22Rv1 (cell line): ENCODE data around the gene RPL22.

Experiments used
- ZFX ChIP-seq: fragments of 450-650 bp; IDR thresholded peaks from 2 replicates; pipeline ENCODE4 v1.6.1; 2017; ENCODE audit warnings: antibody characterized with exemption, borderline replicate concordance
- TF ChIP-seq, protein P1 (sequence below): fragments of 450-650 bp; IDR thresholded peaks from 2 replicates; pipeline ENCODE4 v1.5.1; 2017; ENCODE audit warnings: mild to moderate bottlenecking

DNA sequence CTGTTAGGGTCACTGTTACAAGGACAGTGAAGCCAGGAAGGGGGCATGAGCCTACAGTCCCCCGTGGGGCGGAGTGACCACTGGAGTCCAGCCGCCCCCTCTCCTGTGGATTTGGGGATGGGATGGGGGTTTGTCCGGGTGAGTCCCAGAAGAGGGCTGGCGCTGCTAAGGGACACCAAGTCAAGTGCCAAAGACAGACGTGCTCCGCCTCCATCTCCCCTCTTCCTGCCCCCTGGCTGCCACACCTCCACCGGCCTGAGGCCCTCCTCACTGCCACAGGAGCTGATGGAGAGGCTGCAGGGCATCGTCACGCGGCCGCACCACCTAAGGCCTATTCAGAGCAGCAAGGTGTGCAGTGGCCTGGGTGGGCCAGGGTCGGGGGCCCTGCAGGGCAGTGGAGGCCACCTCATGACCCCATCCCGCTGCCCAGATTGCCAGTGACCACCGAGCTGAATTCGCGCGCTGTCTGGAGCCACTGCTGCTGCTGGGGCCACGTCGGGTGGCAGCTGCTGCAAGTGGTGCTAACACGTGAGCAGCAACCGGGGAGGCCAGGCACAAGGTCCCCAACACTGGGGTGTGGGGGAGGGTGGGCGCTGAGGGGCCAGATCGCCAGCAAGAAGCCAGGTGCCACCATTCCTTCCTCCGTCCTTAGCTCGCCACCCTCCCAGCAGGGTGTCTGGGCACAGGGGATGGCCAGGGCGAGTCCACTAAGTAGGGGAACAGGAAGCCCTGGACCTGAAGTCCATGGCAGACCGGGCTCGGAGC, 11.4 kb upstream of the RPL22 start:
- TF ChIP-seq, protein P1, sequence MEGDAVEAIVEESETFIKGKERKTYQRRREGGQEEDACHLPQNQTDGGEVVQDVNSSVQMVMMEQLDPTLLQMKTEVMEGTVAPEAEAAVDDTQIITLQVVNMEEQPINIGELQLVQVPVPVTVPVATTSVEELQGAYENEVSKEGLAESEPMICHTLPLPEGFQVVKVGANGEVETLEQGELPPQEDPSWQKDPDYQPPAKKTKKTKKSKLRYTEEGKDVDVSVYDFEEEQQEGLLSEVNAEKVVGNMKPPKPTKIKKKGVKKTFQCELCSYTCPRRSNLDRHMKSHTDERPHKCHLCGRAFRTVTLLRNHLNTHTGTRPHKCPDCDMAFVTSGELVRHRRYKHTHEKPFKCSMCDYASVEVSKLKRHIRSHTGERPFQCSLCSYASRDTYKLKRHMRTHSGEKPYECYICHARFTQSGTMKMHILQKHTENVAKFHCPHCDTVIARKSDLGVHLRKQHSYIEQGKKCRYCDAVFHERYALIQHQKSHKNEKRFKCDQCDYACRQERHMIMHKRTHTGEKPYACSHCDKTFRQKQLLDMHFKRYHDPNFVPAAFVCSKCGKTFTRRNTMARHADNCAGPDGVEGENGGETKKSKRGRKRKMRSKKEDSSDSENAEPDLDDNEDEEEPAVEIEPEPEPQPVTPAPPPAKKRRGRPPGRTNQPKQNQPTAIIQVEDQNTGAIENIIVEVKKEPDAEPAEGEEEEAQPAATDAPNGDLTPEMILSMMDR: no peak
- TF ChIP-seq ZFX: no peak
